Hypothalamus (tissue), 51 donors: ENCODE data around the gene GPR137B.

Experiments
- DNase-seq, 51 donors: peaks; one replicate each; lab custom pipeline; 2025; lab: John Stamatoyannopoulos, UW

The GPR137B gene

GRCh38 chr1:236113324-236114032 is 28.9 kb upstream of the GPR137B start:
- no peak for DNase-seq

GRCh38 chr1:236114076-236114747 is 28.1 kb upstream of the GPR137B start:
- DNase-seq: no peak

GRCh38 chr1:236117710-236118109 is 24.6 kb upstream of the GPR137B start:
- no peak for DNase-seq

- no peak for DNase-seq
Measured at GRCh38 chr1:236119943-236120484, 22.3 kb upstream of the GPR137B start.

GRCh38 chr1:236120721-236121153 is 21.6 kb upstream of the GPR137B start:
- DNase-seq: no peak

GRCh38 chr1:236122176-236122575 is 20.2 kb upstream of the GPR137B start:
- no peak for DNase-seq

- no peak for DNase-seq
Measured at GRCh38 chr1:236123563-236123962, 18.8 kb upstream of the GPR137B start.

GRCh38 chr1:236124965-236125364 is 17.4 kb upstream of the GPR137B start:
- DNase-seq: no peak

GRCh38 chr1:236127045-236127444 is 15.3 kb upstream of the GPR137B start:
- no peak for DNase-seq

GRCh38 chr1:236128646-236129178 is 13.6 kb upstream of the GPR137B start:
- DNase-seq: peak in 8 of 51 donors; percentile 16 to 35 (median 23)

- peak in 13 of 51 donors; percentile 17 to 55 (median 27) for DNase-seq
Measured at GRCh38 chr1:236129306-236129705, 13.0 kb upstream of the GPR137B start.

GRCh38 chr1:236130372-236130771 is 12.0 kb upstream of the GPR137B start:
- no peak for DNase-seq

GRCh38 chr1:236131916-236132315 is 10.4 kb upstream of the GPR137B start:
- no peak for DNase-seq

- DNase-seq: no peak
Measured at GRCh38 chr1:236132420-236133046, 9.8 kb upstream of the GPR137B start.

GRCh38 chr1:236133339-236133738 is 9.0 kb upstream of the GPR137B start:
- DNase-seq: no peak

GRCh38 chr1:236133802-236134201 is 8.5 kb upstream of the GPR137B start:
- DNase-seq: no peak

- no peak for DNase-seq
Measured at GRCh38 chr1:236137285-236137852, 5.0 kb upstream of the GPR137B start.

- DNase-seq: no peak
Measured at GRCh38 chr1:236139495-236139894, 2.8 kb upstream of the GPR137B start.

GRCh38 chr1:236140705-236141446 is 1.5 kb upstream of the GPR137B start:
- DNase-seq: no peak
